Measurements from ENCODE around the gene AGO3.

DNA sequence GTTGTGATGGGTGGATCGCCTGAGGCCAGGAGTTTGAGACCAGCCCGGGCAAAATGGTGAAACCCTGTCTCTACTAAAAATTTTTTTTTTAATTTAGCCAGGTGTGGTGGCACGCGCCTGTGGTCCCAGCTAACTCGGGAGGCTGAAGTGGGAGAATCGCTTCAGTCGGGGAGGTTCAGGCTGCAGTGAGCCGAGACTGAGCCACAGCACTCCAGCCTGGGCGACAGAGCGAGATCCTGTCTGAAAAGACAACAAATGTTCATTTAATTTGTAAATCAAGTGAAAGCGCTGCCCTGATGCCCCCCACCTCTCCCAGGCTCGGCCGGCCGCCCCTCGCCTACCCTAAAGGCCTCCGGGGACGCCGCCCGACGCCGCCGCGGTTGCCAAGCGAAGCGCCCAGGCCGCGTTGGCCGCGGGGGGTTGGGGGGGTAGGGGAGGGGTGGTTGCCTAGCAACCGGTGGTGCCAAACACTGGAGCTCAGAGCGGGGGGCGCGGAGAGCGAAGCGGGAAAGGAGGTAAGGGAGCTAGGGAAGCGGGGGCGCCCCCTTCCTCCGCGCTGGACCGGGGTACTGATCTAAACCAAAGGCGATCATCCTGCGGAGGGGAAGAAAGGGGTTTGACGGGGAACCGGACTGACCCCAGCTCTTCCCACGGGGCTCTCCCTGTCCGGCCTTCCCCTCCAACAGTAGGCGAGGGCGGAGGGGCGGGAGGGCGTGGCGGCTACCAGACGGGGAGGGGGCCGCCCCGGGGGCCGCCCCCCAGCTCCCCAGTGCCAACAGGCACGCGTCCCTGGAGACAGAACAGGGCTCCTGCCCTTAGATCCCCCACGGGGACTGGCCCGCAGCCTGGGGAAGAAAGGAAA is 153.0 kb downstream of the AGO3 start, which contains the start of gene TEKT2:
- TF ChIP-seq, protein P1, sequence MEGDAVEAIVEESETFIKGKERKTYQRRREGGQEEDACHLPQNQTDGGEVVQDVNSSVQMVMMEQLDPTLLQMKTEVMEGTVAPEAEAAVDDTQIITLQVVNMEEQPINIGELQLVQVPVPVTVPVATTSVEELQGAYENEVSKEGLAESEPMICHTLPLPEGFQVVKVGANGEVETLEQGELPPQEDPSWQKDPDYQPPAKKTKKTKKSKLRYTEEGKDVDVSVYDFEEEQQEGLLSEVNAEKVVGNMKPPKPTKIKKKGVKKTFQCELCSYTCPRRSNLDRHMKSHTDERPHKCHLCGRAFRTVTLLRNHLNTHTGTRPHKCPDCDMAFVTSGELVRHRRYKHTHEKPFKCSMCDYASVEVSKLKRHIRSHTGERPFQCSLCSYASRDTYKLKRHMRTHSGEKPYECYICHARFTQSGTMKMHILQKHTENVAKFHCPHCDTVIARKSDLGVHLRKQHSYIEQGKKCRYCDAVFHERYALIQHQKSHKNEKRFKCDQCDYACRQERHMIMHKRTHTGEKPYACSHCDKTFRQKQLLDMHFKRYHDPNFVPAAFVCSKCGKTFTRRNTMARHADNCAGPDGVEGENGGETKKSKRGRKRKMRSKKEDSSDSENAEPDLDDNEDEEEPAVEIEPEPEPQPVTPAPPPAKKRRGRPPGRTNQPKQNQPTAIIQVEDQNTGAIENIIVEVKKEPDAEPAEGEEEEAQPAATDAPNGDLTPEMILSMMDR (IDR thresholded peaks at IDR 0.05; ENCODE audit: extremely low read depth in 1 of 2, insufficient read depth in 1 of 2, low read depth in 1 of 2, low read length in 2 of 2): no peak
- TF ChIP-seq POLR2AphosphoS5 (IDR thresholded peaks at IDR 0.05; ENCODE audit: insufficient read depth, low read depth, low read length): no peak

All from endothelial cell of umbilical vein (primary cell).